NCI-H1417 treated with DMSO at 0.1 percent for 48 hours (cell line): ENCODE data around the gene MSI1.
"Not testable (repeated sequence)": the region's sequence is repeated elsewhere in the genome, so short reads cannot be mapped to it uniquely, and the experiment has no call there.

ENCODE experiments used
- DNase-seq: peaks from one replicate; lab custom pipeline; 2025; lab: John Stamatoyannopoulos, UW

MSI1 gene

DNA sequence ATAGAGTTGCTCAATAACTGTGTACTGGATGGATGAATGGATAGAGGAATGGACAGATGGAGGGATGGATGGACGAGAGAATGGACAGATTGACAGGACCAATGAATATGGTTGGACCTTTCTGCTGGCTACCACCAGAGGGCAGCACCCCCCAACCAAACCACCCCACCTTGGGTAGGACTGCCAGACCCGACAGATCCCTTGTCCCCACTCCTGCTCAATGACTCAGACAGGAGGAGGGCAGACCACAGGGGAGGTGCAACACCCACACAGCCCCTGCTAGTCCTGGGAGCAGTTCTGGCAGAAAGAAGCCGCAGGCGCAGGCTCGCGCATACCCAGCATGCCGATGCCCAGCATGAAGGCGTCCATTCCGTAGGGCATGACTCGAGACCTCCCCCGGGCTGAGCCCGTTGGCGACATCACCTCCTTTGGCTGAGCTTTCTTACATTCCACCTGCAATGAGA, 12.4 kb downstream of the MSI1 start:
- DNase-seq = no peak

DNA sequence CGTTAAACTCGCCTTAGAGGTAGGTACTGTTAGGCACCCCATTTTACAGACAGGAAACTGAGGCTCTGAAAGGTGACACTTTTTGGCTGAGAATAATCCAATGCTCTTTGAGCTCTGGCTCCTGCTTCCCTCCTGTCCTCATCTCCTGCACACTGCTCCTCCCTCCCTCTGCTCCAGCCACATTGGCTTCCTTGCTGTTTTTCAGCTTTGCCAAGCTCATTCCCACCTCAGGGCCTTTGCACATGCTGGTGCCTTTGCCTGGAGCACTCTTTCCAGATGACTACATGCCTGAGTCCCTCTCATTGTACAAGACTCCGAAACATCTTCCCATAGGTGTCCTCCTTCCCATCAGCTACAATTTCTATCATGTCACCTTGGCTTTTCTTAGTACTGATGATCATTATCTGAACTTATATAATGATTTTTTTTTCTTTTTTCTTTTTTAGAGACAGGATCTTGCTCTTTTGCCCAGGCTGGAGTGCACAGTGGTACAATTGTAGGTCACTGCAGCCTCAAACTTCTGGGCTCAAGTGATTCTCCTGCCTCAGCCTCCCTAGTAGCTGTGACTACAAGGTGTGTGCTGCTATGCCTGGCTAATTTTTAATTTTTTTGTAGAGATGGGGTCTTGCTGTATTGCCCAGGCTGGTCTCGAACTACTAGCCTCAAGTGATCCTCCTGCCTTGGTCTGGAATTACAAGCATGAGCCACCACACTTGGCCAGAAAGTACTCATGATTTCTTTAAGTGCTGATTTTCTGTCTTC, 15.2 kb downstream of the MSI1 start:
- no peak for DNase-seq

DNA sequence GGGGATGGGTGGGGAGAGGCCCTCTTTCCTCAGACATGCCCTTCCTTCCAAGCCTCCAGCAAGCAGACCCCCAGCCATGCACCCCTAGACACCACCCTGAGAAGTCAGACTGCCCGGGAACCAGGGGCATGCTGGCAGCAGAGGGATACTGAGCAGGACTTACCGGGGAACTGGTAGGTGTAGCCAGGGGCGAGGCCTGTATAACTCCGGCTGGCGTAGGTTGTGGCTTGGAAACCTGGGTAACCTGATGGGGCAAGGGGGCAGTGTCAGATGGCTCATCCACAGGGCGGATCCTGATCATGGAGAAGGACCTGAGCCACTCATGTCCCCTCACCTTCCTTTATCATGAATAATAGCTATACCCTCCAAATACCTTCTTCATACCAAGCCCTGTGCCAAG, 15.8 kb downstream of the MSI1 start:
- DNase-seq = no peak

DNA sequence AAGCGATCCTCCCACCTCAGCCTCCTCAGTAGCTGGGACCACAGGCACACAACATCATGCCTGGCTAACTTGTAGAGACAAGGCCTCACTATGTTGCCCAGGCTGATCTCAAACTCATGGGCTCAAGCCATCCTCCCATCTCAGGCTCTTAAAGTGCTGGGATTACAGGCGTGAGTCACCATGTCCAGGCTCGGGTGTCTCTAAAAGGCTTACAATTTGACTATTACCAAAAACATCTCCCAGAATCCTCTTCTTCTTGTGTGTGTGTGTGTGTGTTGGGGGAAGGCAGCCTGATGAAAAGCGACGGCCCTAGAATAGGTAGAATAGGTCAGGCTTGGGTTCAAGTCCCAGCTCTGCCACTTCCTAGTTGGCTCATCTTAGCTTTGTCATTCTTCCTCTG, 16.8 kb downstream of the MSI1 start:
- no peak for DNase-seq

DNA sequence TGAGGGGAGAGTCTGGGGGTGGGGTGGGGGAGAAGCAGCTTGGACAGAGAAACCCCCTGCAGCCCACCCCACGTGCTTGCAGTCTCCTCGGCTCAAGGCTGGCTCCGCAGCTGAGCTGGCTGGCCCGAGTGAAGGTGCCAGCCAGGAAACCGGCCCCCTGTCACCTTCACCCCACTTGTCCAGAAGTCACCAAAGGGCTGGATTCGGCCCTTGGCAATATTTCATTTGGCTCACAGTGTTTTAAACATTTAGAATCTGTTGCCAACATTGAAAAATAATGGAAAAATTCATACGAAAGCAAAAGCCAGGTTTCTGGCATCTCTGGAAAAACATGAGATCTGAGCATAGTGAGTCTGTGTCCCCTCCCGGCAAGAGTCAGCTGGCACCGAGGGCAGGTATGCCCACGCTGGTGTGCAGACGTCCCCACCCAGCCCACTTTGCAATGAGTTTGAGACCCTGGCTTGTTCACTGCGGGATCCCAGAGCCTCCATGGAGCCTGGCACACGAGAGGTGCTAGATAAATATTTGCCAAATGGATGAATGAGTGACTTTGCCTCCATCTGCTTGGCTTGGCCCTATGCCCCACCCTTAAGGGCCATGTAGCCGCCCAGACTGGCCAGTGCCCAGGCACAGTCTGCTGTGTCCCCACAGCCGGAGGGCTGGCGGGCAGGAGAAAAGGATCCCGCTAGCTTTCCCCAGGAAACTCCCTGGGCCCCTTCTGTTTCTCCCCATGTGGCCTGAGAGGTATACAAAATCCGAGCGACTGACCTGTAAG, 18.2 kb downstream of the MSI1 start:
- DNase-seq = no peak

DNA sequence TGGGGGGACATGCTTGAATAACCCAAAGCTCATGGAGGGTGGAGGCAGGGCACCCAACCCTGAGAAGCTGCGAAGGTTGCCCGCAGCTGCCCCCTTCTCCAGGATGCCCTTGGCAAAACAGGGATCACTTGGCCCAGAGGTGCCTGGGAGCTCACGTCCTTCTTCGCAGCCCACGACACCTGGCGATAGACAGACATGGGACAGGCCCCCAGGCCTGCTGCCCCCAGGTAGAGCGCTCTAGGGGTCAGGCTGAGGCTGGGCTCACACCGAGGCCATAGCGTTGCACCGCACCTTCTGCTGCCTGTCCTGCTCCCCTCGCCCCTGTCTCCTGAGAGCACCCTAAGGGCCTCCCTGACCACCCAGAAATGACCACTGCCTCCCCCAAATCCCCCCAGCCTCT, 21.2 kb downstream of the MSI1 start:
- DNase-seq = no peak

DNA sequence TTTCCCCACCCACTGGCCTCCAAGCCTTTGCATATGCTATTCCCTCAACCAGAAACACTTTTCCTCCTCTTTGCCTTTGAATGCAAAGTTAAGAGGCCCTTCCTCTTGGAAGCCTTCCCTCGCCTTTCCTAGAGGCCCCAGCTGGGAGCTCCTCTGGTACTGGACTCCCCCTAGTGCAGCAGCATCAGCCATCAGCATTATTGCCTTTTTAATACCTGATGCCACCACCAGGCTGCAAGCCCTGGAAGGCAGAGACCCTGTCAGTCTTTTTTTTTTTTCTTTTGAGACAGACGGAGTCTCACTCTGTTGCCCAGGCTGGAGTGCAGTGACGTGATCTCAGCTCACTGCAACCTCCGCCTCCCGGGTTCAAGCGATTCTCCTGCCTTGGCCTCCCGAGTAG, 22.3 kb downstream of the MSI1 start:
- DNase-seq = no peak

DNA sequence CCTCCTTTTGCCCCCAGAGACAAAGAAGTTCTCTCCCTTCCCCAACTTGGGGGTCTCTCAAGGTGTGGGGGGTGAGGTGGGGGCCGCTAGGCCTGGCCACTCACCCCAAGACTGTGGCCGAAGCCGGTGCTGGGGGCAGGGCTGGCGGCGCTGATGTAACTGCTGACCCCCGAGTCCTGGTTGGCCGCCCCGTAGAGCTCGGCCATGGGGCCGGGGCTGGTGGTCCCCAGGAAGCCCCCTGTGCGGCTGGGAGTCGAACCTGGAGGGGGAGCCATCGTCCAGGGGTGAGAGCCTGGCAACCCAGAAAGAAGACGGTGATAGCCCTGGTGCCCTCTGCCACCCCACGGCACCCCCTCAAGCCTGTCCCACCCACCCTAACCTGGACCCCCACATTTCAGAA, 22.9 kb downstream of the MSI1 start:
- no peak for DNase-seq

DNA sequence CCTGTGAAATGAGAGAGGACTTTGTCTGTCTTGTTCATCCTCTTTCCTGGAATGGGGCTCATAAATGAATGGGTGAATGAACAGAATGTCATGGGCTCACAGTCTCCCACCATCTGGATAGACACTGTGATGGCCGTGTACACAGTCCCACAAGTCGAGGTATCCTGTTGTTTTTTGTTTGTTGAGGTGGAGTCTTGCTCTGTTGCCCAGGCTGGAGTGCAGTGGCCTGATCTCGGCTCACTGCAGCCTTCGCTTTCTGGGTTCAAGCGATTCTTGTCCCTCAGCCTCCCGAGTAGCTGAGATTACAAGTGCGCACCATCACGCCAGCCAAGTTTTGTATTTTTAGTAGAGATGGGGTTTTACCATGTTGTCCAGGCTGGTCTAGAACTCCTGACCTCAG, 25.3 kb downstream of the MSI1 start:
- DNase-seq = no peak

DNA sequence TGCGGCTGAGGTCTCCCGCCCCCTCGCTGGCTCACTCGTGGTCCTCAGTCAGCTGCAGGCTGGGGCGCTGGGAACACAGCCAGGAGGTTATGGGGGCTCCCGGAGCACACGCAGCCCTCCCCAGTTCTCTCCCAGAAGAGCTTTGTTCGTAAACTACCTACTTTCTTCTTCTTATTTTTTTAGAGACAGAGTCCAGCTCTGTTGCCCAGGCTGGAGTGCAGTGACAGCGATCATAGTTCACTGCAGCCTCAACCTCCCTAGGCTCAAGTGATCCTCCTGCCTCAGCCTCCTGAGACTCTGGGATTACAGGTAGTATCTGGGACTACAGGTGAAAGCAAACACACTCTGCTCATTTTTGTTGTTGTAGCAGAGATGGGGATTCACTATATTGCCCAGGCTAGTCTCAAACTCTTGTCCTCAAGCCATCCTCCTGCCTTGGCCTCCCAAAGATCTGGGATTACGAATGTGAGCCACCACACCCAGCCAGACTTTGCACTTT, 25.9 kb downstream of the MSI1 start:
- DNase-seq = no peak

DNA sequence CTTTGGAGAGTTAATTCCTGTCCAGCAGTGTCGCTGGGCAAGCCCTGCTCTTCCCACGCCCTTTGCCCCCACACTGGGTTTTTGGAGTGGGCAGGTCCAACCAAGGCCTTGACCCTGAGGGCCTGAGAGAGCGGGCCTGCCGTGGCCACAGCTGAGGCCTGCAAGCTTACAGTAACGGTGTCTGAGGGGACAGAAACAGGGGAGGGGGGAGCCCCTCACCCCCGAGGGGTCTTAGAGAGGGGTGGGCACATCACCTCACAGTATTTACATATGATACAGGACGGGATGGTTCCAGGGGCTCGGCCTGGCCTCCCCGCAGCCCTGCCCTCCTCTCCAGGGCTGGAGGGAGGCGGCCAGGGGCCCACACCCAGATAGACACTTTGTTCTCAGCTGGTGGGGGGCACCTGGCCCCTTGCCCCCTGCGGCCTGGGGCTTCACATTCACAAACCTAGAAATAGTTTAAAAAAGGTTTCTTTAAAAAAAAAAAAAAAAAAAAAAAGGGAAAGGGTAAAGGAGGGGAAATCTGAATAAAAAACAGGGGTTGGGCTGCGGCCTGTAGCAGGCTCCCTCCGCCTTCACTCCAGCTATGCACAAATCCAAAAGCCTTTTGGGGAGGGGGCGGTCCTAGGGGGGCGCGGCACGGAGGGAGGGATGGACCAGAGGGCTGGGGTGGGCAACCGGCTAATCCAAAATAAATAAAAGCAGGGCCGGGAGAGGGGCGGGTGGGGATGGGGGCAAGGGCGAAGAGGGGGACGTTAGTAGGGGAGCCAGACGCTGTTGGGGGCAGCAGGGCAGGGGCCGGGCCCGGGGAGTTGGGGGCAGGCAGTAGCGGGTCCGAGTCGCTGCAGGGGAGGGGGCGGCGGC, 26.6 kb downstream of the MSI1 start:
- DNase-seq = no peak

DNA sequence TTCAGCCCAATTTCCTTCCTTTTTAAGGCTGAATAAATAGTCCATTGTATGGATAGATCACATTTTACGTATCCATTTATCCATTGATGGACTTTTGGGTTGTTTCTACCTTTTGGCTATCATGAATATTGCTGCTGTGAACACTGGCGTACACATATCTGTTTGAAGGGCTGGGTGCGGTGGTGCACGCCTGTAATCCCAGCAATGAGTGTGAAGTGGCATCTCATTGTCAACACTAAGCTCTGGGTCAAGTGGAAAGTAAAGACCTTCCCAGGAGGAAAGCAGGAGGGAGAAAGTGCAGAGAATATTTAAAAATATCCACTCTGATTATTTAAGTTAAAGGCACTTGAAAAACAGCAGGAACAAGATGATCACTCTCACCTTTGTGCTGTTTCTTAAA, 29.7 kb downstream of the MSI1 start:
- no peak for DNase-seq

DNA sequence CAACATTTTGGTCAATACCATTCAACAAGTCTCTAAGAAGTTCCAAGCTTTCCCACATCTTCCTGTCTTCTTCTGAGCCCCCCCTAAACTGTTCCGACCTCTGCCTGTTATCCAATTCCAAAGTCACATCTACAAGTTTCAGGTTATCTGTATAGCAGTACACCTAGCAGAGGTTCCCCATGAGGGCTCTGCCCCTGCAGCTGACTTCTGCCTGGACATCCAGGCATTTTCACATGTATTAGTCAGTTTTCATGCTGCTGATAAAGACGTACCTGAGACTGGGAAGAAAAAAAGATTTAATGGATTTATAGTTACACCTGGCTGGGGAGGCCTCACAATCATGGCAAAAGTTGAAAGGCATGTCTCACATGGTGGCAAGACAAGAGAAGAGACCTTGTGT, 31.2 kb downstream of the MSI1 start:
- no peak for DNase-seq

DNA sequence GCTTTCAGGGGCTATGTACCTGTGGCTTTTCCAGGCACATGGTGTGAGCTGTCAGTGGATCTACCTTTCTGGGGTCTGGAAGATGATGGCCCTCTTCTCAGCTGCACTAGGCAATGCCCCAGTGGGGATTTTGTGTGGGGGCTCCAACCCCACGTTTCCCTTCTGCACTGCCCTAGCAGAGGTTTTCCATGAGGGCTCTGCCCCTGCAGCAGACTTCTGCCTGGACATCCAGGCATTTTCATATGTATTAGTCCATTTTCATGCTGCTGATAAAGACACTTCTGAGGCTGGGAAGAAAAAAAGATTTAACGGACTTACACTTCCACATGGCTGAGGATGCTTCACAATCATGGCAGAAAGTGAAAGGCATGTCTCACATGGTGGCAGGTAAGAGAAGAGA, 32.6 kb downstream of the MSI1 start:
- DNase-seq = not testable (repeated sequence)

DNA sequence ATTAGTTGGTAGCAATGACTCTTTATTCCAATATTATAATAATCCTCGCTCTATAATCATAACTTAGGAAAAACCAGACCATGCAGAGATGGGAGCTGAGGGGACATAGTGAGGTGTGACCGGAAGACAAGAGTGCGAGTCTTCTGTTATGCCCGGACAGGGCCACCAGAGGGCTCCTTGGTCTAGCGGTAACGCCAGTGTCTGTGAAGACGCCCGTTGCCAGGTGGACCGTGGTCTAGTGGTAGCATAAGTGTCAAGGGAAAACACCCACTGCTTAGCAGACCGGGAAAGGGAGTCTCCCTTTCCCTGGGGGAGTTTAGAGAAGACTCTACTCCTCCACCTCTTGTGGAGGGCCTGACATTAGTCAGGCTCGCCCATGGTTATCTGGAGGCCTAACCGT, 33.5 kb downstream of the MSI1 start:
- DNase-seq = not testable (repeated sequence)

DNA sequence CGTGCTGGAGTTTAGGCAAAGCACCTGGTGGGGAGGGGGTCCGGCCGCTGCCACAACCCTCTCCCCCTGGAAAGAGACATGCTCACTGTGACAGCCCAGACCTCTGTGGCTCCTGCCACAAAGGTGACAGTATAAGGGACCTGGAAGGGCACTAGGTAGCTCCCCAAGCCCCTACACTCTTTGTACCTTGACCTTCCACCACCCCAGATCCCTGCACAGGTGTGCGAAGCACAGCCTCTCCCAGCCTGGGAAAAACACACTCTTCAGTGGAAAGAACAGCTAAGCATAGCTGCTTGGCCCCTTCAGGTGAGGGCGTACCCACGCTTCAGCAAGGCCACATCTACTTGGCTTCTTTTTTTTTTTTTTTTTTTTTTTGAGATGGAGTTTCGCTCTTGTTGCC, 36.4 kb downstream of the MSI1 start:
- no peak for DNase-seq

DNA sequence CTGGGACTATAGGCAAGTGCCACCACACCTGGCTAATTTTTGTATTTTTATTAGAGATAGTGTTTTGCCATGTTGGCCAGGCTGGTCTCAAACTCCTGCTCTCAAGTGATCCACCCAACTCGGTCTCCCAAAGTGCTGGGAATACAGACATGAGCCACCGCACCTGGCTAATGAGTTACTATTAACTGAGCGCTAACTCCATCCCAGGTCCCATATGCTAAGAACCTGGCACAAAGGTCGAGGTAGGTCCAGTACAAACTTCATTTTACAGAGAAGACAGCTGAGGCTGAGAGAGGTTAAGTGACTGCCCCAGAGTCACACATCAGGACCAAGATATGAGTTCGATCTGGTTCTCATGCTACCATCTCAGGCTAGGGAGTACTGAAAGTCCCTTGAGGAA, 36.9 kb downstream of the MSI1 start:
- DNase-seq = no peak

DNA sequence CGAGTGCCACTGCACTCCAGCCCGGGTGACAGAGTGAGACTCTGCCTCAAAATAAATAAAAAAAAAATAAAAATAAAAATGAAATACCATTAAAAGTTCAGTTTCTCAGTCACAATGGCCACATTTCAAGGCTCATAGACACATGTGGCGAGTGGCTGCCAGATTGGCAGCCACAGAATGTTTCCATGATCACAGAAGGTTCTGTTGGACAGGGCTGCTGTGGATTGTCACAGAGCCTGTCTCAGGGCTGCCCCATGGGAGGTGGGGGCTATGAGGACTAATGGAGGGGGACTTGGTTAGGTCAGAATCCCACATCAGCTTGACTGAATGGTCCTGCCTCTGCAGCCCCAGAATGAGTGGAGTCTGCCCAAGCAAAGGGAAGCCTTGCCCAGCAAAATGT, 37.6 kb downstream of the MSI1 start:
- no peak for DNase-seq

DNA sequence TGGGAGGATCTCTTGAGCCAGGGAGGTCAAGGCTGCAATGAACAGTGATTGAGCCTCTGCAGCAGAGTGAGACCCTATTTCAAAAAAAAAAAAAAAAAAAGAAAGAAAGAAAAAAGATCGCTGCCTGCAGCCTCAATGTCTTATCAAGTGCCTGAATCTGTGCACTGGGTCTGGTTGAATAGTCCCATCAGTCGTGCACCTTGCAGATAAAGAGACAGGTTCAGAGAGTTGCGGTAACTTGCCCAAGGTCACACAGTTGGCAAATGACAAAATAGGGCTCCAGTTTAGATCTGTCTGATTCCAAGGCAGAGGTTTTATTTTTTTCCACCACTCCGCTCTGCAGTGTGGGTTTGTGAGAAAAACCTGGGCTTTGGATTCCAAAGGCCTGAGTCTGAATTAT, 40.7 kb downstream of the MSI1 start:
- no peak for DNase-seq

DNA sequence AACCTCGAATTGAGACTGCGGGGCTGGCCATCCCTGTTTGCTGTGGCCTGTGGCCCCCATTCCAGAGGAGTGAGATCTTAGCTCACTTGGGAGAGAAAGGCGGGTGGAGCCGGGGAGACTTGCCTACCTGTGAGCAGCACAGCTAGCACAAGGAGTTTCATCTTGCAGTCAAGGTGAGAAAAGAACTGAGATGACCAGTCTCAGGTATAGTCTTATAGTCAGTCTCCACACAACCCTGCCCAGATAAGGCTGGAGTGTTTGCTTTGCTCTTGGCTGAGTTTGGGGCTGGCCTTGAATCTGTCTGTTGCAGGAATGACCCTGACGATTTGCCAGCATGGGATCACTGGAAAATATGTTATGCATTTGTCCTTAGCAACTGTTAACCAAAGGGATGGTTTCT, 41.4 kb downstream of the MSI1 start, which contains the start of gene PLA2G1B:
Gene PLA2G1B (minus strand): TSS at position 187 of the 400 bp plus-strand sequence. CDS start 26 bp downstream, at position 161.
- DNase-seq = no peak

DNA sequence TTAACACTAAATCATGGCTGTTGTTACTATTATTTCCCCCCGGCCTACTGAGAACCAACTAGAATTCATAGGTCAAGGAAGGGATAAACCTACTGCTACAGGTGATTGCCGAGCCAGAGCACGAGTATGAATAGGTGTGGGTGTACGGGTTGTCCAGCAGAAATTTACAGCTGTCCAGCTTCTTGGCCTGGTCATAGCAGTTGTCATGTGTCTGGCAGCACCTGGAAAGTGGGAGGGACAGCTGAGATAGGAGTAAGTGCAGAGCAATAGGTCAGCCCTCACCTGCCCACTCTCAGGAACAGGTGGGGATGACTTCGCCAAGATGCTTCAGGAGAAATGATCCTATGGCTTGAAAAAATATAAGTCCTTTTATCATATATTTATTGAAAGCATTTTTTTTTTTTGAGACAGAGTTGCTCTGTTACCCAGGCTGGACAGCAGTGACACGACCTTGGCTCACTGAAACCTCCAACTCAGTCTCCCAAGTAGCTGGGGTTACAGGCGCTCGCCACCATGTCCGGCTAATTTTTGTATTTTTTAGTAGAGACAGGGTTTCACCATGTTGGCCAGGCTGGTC, 44.0 kb downstream of the MSI1 start:
- DNase-seq = no peak

DNA sequence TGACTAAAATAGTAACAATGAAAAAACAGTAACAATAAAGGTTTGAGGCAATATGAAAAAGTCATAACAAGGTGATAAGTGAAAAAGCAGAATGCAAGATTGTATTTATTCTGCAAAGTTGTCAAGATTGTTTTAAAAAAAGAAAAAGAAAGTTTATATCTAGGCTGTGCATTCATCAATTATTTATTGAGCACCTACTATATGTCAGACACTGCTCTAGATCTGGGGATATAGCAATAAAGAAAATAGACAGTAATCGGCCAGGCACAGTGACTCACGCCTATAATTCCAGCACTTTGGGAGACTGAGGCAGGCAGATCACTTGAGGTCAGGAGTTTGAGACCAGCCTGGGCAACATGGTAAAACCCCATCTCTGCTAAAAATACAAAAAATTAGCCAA, 45.2 kb downstream of the MSI1 start:
- no peak for DNase-seq
